Measurements from ENCODE around the gene CRTC1. TPM values are rescaled to one million over a fixed set of nuclear protein-coding genes. Genes with fewer than 3 reads are reported as not detected.

The CRTC1 gene
- total RNA-seq, 1 experiment from 2014 or later: 12.3 TPM

GRCh38 chr19:18831524-18832305, 148.2 kb downstream of the CRTC1 start, which contains the start of gene UPF1 (continued):
- TF ChIP-seq USF1 (CRISPR knock-in tag; IDR thresholded peaks at IDR 0.05) (no peak), ESRRA (CRISPR knock-in tag; IDR thresholded peaks at IDR 0.05; ENCODE audit: borderline replicate concordance) (0 out of 2 replicates have a peak, but pooled peaks have one; percentile 3), ZNF317 (CRISPR knock-in tag; IDR thresholded peaks at IDR 0.05; ENCODE audit: borderline replicate concordance, low read depth) (0 out of 2 replicates have a peak, but pooled peaks have one; percentile 9), JAZF1 (CRISPR knock-in tag; IDR thresholded peaks at IDR 0.05) (no peak)

Other genes starting within 250 kb of the CRTC1 start
- gene ISYNA1, start 245.5 kb upstream of the CRTC1 start, total RNA-seq (2021): 236 to 310 TPM (median 307 TPM) in 3 replicates
- gene ELL, start 161.6 kb upstream of the CRTC1 start, total RNA-seq (2021): 11.6 to 17.3 TPM (median 13.1 TPM) in 3 replicates
- 345 to 423 TPM (median 410 TPM) in 3 replicates for gene FKBP8, start 140.1 kb upstream of the CRTC1 start, total RNA-seq (2021)
- 136 to 155 TPM (median 154 TPM) in 3 replicates for gene KXD1, start 125.8 kb upstream of the CRTC1 start, total RNA-seq (2021)
- 1,300 to 1,361 TPM (median 1,328 TPM) in 3 replicates for gene UBA52, start 111.8 kb upstream of the CRTC1 start, total RNA-seq (2021)
- 90.2 to 107 TPM (median 99.0 TPM) in 3 replicates for gene REX1BD, start 94.9 kb upstream of the CRTC1 start, total RNA-seq (2021)
- gene CRLF1, start 76.9 kb upstream of the CRTC1 start, total RNA-seq (2021): 36.4 to 55.8 TPM (median 51.4 TPM) in 3 replicates
- 14.8 to 30.0 TPM (median 27.3 TPM) in 3 replicates for gene TMEM59L, start 70.8 kb upstream of the CRTC1 start, total RNA-seq (2021)
- 13.1 to 14.2 TPM (median 14.2 TPM) in 3 replicates for gene KLHL26, start 46.7 kb upstream of the CRTC1 start, total RNA-seq (2021)
- 0.13 to 0.18 TPM (median 0.16 TPM) in 3 replicates for gene COMP, start 107.6 kb downstream of the CRTC1 start, total RNA-seq (2021)
- 77.3 to 82.5 TPM (median 81.9 TPM) in 3 replicates for gene UPF1, start 148.3 kb downstream of the CRTC1 start, total RNA-seq (2021)
- 14.7 to 24.5 TPM (median 22.6 TPM) in 3 replicates for gene CERS1, start 212.5 kb downstream of the CRTC1 start, total RNA-seq (2021)
- 224 to 240 TPM (median 228 TPM) in 3 replicates for gene COPE, start 235.7 kb downstream of the CRTC1 start, total RNA-seq (2021)
- 30.1 to 47.9 TPM (median 36.4 TPM) in 3 replicates for gene DDX49, start 236.0 kb downstream of the CRTC1 start, total RNA-seq (2021)